Mesothelial cell of epicardium (in vitro differentiated cells): Measurements from ENCODE around the gene FLT4. TPM values are rescaled to one million over a fixed set of nuclear protein-coding genes. Genes with fewer than 3 reads are reported as not detected.
"Not testable (repeated sequence)": the region's sequence is repeated elsewhere in the genome, so short reads cannot be mapped to it uniquely, and the experiment has no call there.

Source experiments
- DNase-seq, 2 experiments: peaks; one replicate each; pipeline ENCODE4 v3.0.0; 2021; ENCODE audit warnings: low spot score in 2 of 2; ENCODE audit not compliant: unreplicated experiment in 2 of 2
- H3K27ac Mint-ChIP-seq: 2 replicates; pipeline ENCODE4 v1.8.0; 2021; ENCODE audit warnings: mixed read lengths
- H3K27me3 Mint-ChIP-seq: 2 replicates; pipeline ENCODE4 v1.8.0; 2021; ENCODE audit warnings: low read depth, mixed read lengths
- H3K36me3 Mint-ChIP-seq: 2 replicates; pipeline ENCODE4 v1.8.0; 2021; ENCODE audit warnings: mixed read lengths
- H3K4me1 Mint-ChIP-seq: 2 replicates; pipeline ENCODE4 v1.8.0; 2021; ENCODE audit warnings: mixed read lengths
- H3K4me3 Mint-ChIP-seq: 2 replicates; pipeline ENCODE4 v1.8.0; 2021; ENCODE audit warnings: mild to moderate bottlenecking, moderate library complexity, mixed read lengths
- H3K9me3 Mint-ChIP-seq: 2 replicates; pipeline ENCODE4 v1.8.0; 2021; ENCODE audit warnings: mixed read lengths
- total RNA-seq: library from RNA; stranded (reverse); gene quantifications from 3 replicates; pipeline ENCODE4 v1.2.1, GENCODE V29; 2021
- TF ChIP-seq, protein P1 (sequence below): fragments of 200-600 bp; sonication (generic); IDR thresholded peaks from one replicate; pipeline ENCODE4 v1.5.0; 2021; ENCODE audit warnings: antibody characterized with exemption; ENCODE audit not compliant: unreplicated experiment

Gene FLT4
- total RNA-seq, 1 donor from 2014 or later, result 1.8 TPM

DNA sequence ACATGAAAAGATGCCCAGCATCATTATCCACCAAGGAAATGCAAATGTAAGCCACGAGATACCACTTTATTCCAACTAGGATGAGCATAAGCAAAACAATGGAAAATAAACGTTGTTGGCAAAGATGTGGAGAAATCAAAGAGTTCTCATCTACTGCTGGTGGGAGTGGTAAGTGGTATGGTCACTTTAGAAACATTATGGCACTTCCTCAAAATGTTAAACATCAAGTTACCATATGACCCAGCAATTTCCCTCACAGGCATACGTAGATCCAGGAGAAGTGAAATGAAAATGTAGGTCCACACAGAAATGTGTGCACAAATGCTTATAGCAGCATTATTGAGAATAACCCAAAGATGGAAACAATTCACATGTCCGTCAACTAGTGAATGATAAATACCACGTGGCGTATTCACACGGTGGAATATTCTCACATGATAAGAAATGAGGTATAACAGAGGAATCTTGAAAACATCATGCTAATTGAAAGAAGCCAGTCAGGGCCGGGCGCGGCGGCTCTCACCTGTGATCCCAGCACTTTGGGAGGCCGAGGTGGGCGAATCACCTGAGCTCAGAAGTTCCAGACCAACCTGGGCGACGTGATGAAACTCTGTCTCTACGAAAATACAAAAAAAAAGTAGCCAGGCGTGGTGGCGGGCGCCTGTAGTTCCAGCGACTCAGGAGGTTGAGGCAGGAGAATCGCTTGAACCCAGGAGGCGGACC, 16.4 kb upstream of the FLT4 start:
- TF ChIP-seq, protein P1, sequence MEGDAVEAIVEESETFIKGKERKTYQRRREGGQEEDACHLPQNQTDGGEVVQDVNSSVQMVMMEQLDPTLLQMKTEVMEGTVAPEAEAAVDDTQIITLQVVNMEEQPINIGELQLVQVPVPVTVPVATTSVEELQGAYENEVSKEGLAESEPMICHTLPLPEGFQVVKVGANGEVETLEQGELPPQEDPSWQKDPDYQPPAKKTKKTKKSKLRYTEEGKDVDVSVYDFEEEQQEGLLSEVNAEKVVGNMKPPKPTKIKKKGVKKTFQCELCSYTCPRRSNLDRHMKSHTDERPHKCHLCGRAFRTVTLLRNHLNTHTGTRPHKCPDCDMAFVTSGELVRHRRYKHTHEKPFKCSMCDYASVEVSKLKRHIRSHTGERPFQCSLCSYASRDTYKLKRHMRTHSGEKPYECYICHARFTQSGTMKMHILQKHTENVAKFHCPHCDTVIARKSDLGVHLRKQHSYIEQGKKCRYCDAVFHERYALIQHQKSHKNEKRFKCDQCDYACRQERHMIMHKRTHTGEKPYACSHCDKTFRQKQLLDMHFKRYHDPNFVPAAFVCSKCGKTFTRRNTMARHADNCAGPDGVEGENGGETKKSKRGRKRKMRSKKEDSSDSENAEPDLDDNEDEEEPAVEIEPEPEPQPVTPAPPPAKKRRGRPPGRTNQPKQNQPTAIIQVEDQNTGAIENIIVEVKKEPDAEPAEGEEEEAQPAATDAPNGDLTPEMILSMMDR, result no peak

DNA sequence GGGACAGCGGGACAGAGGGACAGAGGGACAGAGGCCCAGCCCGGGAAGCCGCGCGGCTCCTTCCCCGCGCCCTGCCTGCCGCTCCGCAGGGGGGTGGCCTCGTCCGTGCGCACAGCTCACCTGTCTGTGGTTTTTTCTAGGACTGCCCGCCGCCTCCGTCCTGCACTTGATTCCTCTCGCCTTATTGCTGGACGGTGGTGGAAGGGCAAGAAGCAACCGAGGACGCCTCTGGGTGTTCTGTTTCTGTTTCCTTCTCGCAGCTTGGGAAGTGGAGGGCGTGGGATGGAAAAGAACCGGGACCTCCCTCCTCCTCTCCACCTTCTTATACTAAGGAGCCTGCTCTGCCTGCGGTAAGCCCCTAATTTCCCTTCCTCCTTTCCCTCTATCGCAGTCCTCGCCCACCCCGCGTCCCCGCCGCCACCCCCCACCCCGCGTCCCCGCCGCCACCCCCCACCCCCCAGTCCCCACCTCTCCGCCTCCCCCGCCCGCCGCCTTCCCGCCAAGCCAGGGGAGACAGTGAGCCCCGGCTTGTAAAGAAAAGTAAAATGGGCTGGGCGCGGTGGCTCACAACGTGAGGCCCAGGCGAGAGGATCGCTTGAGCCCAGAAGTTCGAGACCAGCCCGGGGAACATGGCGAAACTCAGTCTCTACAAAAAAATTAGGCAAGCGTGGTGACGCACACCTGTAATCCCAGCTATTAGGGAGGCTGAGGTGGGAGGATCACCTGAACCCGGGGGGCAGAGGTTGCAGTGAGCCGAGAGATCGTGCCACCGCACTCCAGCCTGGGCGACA, 9.6 kb upstream of the FLT4 start:
- no peak overlapping the region for H3K27ac Mint-ChIP-seq
- H3K36me3 Mint-ChIP-seq, result no peaks in the 10 kb centered on the region
- no peaks in the 10 kb centered on the region for H3K4me1 Mint-ChIP-seq
- no peak overlapping the region for H3K4me3 Mint-ChIP-seq
- TF ChIP-seq, protein P1, result no peak
- H3K9me3 Mint-ChIP-seq, result no peaks in the 10 kb centered on the region
- peaks cover 64% of the 10 kb centered on the region for H3K27me3 Mint-ChIP-seq
- DNase-seq, result no peak

More for the DNA sequence above, 16.4 kb upstream of the FLT4 start:
- no peaks in the 10 kb centered on the region for H3K9me3 Mint-ChIP-seq
- H3K36me3 Mint-ChIP-seq, result no peaks in the 10 kb centered on the region
- no peak overlapping the region for H3K4me3 Mint-ChIP-seq
- no peak for DNase-seq
- H3K27ac Mint-ChIP-seq, result no peak overlapping the region
- H3K27me3 Mint-ChIP-seq, result peaks cover 51% of the 10 kb centered on the region
- no peaks in the 10 kb centered on the region for H3K4me1 Mint-ChIP-seq

DNA sequence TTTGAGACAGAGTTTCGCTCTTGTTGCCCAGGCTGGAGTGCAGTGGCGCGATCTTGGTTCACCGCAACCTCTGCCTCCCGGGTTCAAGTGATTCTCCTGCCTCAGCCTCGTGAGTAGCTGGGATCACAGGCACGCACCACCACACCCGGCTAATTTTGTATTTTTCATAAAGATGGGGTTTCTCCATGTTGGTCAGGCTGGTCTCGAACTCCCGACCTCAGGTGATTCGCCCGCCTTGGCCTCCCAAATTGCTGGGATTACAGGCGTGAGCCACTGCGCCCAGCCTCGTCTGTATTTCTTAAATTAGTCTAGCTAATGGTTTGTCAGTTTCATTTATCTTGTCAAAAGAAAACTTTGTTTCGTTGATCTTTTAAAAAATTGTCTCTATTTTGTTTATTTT, 5.8 kb upstream of the FLT4 start:
- peaks cover 77% of the 10 kb centered on the region for H3K27me3 Mint-ChIP-seq

DNA sequence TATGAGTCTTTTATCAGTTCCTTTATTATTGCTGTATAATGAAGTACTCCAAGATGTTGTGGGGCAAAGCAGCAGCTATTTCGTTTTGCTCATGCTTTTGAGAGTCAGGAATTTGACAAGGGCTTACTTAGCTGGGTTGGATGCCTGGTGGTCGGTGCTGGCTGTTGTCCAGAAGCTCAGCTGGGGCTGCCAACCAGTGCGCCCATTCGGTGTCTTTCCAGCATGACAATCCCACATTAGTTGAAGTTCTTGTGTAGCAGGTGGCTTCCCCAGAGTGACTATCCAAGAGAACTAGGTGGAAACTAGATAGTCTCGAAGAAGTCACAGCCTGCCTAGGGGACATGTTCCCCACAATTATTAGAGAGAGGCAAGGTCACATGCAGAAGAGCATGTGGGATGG, 3.4 kb upstream of the FLT4 start:
- Mint-ChIP-seq H3K27ac (no peak overlapping the region), H3K9me3 (no peaks in the 10 kb centered on the region), H3K27me3 (peaks cover 74% of the 10 kb centered on the region), H3K36me3 (no peaks in the 10 kb centered on the region), H3K4me1 (peaks cover 8% of the 10 kb centered on the region), H3K4me3 (no peak overlapping the region)
- TF ChIP-seq, protein P1, result no peak
- no peak for DNase-seq

More for the DNA sequence above, 5.8 kb upstream of the FLT4 start:
- H3K9me3 Mint-ChIP-seq, DNase-seq, H3K4me3 Mint-ChIP-seq, H3K27ac Mint-ChIP-seq, H3K4me1 Mint-ChIP-seq, H3K36me3 Mint-ChIP-seq: not testable (repeated sequence)

DNA sequence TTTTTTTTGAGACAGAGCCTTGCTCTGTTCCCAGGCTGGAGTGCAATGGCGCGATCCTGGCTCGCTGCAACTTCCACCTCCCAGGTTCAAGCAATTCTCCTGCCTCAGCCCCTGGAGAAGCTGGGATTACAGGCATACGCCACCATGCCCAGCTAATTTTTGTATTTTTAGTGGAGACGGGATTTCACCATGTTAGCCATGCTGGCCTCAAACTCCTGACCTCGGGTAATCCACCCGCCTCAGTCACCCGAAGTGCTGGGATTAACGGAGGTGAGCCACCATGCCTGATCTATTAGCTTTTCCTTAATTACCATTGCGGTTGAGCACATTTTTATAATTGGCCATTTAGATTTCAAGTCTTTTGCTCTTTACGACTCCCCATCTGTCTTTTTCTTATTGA, 2.9 kb upstream of the FLT4 start:
- H3K4me3 Mint-ChIP-seq, result no peak overlapping the region
- DNase-seq, result no peak
- peaks cover 8% of the 10 kb centered on the region for H3K4me1 Mint-ChIP-seq
- peaks cover 77% of the 10 kb centered on the region for H3K27me3 Mint-ChIP-seq
- TF ChIP-seq, protein P1, result no peak
- no peaks in the 10 kb centered on the region for H3K9me3 Mint-ChIP-seq
- H3K36me3 Mint-ChIP-seq, result no peaks in the 10 kb centered on the region
- H3K27ac Mint-ChIP-seq, result no peak overlapping the region

DNA sequence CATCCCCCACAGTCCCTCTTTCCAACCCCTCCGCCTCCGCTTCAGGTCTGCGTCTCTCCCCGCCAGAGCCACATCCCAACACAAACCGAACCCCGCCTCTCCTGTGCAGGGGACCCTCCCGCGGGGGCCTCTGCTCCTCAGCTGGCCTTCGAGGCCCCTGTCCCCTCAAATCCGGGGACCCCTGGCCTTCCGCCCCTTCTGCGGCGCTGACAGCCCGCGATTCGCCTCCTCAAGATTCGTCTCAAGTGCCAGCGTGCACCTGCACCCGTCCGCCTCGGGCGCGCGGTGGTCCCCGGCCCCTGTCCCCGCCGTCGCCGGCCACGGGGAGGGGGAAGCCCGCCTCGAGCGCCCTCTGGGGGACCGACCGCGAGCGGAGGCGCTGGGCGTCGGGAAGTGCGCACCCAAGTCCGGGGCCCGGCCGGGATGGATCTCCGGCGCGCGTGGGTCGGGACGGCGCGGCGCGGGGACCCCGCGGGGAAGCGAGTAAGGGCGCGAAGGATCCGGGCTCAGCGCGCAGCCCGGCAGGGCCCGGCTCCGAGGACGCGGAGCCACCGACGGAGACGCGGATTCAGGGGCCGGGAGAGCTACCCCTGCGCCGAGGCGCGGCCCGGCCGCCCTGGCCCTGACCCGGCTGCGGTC, 623 bp downstream of the FLT4 start:
- H3K27ac Mint-ChIP-seq, result no peak overlapping the region
- DNase-seq, result no peak
- H3K27me3 Mint-ChIP-seq, result peaks cover 87% of the 10 kb centered on the region
- H3K4me3 Mint-ChIP-seq, result peak overlapping the region; percentile 57
- peaks cover 8% of the 10 kb centered on the region for H3K4me1 Mint-ChIP-seq
- H3K36me3 Mint-ChIP-seq, result no peaks in the 10 kb centered on the region
- TF ChIP-seq, protein P1, result no peak
- no peaks in the 10 kb centered on the region for H3K9me3 Mint-ChIP-seq
